AML-193 (cell line): ENCODE data around the gene IGSF21.

Source experiments
- DNase-seq, 2 experiments: peaks; one replicate each; lab custom pipeline; 2025; lab: John Stamatoyannopoulos, UW

The IGSF21 gene

DNA sequence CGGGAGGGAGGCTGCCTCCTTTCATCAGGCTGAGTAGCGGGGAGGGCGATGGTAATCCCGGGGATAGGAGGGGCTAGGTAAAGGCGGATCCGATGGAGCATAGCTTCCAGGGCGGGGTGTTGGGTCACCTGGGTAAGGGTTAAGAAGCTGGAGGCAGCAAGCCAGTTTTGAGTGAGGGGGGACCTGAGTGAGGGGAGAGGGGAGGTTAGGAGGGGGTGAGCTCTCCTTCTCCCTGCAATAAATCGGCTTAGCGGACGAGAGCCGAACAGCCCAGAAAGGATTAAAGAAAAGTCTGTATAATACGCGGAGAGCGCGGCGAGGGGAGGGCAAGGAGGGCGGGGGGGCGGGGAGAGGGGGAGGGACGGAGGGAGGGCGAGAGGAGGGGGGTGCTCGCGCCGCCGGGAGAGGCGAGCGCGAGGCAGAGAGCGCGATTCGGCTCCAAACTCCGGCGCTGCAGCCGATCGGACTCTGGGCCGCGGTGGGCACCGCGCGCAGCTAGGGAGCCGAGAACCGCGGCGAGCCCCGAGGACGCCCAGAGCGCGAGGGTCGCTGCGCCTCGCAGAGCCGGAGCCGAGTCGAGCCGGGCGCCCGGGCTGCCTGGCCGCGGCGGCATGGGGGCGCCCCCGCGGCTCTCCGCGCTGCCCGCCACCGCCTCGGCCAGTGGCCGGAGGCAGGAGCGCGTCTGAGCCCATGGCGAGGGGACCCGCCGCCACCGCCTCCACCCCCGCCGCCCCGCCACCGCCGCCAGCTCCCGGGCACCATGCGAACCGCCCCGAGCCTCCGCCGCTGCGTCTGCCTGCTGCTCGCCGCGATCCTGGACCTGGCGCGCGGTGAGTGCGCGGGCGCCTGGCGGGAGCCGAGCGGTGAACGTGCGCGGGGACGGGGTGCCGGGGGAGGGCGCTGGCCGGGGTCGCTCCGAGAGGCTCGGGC is at the start of gene IGSF21:
Gene IGSF21 (plus strand): TSS at position 430 of the 930 bp plus-strand sequence. CDS start 331 bp downstream, at position 761.
- no peak for DNase-seq

DNA sequence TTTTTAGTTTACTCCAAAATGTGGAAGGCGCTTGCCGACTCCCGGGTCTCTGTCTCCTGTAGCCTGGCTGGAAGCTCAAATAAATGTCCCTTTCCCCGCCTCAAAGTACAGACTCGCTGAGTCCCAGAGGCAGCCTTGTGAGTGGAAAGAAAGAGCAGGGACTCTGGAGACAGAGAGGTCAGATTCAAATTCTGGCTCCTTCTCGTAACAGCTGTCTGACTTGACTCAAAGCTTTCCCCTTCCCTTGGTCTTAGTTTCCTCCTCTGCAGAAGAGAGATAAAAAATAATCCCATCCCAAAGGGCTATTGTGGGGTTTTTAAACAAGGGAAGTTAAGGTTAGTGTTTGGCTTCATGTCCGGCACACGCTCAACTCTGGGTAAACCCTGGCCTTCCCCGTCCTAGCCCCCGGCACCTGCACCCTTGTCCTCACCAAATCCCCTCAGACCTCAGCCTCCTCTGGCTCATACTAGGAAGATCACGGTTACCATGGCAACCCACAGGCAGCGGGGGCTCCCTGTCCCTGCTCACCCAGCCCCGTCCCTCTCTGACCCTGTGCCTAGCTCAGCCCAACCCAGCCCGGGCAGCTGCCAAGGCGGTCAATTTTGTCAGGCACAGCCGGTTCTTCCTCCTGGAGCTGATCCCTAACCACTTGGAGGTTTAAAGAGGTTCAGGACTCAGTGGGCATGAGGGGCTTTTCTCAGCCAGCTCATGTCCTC is 49.2 kb upstream of the IGSF21 start:
- DNase-seq = no peak

DNA sequence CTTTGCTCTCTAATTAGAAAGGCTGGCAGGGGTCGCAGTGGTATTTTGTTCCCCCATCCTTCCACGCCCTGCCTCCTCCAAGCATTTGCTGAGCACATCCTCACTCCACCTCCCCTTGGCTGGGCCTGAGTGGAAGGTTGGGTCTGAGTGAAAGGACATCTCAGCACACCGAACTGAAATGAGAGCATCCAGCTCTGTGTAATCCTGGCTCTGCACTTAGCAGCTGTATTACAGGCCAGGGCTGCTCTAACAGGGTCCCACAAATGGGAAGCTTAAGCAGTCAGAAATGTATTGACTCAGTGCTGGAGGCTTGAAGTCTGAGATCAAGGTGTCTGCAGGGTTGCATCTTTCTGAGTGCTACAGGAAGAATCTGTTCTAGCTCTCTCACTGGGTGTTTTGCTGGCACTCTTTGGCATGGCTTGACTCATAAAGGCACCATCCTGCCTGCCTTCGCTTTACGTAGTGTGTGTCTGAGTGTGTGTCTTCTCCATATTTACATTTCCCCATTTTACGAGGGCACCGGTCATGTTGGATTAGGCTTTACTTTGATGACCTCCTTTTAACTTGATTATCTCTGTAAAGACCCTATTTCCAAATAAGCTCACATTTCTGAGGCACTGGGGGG is 48.5 kb upstream of the IGSF21 start:
- DNase-seq = no peak

DNA sequence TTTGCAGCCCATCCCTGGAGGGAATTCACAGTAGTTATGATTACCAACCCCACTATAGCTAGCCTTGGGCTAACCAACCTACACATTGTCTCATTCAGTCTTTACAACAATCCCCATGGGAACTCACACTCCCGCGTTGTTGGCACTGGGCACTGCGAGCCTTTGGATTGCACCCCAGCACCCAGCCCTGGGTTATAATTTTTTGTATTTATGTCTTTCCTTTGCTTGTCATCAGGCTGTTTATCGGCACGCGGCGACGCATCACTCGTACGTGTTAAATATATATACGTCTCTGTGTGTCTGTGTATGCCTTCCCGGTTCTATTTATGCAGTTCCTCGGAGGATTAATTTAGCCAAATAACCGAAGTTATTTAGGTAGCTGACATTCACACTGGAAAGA is 47.2 kb upstream of the IGSF21 start:
- no peak for DNase-seq

DNA sequence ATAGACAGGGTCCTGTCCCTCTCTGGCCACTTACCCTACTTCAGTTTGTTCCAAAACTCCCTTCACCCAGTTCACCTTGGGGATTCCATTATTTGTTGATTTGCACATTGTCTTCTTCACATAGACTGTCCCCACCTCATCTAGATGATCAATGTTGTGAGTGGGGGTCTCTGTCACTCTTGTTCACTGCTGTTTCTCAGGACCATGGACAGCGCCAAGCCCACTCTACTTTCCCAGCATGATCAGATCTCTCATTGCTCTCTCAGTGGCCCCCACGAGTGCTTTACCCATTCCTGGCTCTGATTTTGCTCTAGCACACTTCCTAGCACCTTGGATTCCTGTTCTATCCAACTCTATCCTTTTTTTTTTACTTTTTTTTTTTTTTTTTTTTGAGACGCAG is 45.4 kb upstream of the IGSF21 start:
- no peak for DNase-seq

DNA sequence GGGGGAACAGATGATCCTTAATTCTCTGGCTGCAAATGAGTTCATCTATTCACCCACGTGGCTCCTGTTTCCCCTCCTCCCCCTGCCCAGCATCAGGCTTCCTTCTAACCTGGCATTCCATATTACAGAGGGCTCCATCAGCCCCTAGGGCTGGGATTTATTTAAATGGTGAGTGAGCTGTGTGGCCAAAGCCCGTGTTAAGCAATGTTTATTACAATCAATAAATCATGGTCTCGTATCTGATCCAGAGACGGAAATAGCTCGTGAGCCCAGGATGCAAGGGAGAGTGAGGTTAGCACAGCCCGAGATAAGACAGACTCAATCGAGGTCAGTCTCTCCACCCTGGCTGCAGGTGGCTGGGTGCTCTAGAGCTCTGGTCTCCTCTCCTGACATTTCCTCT is 43.1 kb upstream of the IGSF21 start:
- DNase-seq = no peak

DNA sequence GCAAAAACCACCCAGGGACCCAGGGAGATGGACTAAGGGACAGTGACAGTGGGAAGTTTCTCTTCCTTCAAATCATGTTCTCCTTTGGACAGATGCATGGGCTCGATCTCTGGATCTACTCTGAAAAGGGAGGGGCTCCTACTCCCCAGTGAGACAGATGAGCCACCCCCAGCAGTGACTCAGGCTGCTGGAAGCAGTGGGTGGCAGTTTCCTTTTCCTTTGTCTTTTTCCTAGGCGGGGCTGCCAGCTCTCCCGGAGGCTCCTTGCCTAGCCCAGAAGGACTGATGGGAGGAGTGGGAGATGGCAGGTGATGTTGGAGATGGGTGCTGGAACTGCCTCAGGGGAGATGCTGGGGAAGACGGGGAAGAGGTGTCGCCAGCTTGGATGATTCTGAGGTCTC is 41.0 kb upstream of the IGSF21 start:
- DNase-seq = no peak

DNA sequence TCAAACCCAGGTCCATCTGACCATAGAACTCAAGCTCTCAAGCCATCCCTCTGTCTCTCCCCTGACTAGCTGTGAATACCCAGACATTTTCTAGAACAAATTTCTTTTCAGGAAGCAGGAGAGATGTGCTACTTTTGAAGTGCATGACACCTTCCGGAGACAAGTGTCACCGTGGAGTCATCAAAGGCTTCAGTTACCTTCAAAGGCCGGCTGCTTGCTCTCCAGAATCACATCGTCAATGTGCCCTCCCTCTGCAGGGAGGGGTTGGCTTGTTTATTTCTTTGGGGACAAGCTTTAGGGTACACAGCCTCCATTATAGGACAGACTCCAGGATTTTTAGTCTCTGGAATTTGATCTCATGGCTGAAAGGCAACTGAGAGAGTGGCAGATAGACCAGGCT is 37.7 kb upstream of the IGSF21 start:
- DNase-seq = no peak

DNA sequence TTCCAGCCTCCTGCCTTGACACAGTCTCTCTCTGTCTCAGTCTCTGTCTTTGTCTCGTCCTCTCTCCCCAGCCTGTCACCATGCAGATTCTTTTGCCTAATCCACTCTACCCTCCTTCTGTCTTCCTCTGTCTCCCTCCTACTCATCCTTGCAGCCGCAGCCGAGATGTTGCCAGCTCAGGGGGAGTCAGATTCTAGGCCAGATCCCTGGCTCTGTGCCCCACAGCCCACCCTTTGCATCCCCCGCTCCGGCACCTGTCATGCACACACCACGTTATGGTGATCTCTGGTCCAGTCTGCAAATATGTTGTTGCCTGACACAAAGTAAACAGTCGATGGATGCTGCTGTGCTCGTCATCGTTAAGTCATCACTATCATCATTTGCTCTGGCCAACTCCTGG is 35.5 kb upstream of the IGSF21 start:
- DNase-seq = no peak

DNA sequence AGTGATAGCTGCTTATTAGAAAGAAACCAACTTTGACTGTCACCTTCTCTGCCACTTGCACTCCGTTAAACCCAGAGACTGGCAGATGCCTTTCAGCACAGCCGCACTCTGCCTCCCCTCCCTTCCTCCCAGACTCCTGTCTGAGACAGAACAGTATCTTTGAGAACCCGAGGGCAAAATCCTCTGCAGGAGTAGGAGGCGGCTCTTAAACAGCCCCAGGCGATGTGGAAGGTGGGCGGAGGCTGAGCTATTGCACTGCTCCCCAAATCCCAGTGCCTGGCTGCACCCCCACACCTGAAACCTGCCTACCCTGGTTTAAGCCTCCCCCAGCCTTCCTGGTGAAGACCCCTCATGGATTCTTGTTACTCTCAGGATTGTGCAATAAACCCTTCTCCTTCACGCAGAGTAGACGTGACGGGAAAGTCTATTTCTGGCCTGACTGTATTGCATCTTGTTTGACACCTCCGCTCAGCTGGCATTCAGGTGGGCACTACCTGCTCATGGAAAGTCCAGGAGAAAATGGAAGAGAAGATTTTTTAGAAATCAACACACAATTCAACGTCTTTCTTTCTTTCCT is 34.4 kb upstream of the IGSF21 start:
- no peak for DNase-seq

DNA sequence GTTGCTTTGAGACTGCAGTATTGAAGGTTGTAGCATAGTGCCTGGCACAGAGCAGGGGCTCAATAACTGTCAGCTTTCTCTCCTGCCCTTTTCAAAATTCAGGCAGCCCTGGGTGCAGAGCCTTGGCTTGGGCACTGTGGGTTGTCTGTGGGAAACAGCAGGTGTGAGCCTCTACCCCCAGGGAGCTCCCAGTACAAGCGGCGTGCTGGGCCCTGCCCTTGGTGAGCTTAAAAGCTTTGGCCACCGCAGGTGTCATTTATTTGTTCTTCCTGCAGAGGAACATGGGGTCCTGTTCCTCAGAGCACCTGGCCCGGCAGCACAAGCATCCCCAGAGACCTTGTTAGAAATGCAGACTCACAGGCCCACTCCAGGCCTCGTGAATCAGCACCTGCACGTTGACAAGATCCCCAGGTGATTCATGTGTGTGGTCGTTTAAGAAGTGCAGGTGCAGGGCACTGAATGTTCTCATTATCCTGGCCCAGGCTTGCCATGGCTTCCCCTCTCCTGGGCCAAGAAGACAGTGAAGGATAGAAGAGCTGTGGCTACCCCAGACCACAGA is 29.9 kb upstream of the IGSF21 start:
- no peak for DNase-seq

DNA sequence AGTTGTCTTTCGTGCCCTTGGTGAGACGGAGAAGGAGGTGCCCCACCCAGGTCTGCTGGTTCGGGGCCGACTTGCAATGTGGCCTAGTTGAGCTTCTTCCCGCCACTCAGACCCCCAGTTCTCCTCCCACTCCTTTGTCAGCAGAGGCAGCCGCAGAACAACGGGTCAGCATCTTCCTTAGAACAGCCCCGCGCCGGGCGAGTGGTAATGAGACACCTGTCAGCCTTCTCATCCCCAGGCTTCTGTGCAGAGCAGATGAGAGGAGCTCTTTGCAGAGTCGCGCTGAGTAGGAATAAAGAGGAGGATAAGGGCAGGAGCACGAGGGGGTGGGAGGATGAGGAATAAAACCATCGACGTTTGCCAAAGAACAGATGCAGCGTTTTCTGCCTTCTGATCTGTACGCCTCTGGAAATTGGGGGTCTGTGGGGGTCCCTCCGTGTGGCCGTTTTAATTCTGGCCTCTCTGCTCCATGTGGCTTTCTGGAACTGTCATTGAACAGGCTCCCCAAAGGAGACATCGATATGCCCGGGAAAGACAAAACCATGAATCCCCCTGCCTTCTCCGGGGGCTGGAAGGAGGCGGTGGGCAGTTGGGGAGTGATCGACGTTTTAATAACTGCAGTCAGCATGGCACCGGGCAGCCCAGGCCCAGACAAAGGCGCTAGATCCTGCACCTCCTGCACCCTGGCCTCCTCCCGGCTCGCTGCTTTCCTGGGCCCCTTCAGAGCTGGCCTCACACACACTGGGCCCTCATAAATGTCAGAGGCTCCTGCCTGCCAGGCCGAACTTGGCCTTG is 27.5 kb upstream of the IGSF21 start:
- no peak for DNase-seq

DNA sequence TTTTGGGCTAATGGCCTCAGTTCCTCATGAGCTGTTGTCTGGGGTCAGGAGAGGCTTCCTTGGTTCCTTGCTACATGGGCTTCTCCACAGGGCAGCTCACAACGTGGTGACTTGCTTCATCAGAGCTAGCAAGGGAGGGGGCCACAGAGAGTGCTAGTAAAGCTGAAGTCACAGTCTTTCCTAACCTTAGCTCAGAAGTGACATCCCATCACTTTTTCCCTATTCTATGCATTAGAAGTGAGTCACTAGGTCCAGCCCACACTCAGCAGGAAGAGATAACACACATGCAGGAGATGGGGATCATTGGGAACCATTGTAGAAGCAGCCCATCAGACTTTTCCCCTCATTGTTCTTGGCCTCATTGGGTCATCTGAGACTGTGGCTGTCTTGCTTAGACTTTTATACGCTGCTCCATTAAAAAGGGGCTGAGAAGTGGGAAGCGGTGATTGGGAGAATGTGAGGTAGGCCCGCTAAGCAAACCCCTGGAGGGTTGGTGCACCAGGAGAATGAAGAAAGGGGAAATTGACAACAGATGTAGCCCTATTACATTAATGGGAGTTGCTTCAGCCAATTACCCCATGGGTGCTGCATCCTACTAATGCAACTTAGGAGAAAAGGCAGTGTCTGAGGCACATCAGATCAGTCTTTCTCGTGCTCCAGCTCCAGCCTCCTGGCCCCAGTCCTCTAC is 22.1 kb upstream of the IGSF21 start:
- no peak for DNase-seq

DNA sequence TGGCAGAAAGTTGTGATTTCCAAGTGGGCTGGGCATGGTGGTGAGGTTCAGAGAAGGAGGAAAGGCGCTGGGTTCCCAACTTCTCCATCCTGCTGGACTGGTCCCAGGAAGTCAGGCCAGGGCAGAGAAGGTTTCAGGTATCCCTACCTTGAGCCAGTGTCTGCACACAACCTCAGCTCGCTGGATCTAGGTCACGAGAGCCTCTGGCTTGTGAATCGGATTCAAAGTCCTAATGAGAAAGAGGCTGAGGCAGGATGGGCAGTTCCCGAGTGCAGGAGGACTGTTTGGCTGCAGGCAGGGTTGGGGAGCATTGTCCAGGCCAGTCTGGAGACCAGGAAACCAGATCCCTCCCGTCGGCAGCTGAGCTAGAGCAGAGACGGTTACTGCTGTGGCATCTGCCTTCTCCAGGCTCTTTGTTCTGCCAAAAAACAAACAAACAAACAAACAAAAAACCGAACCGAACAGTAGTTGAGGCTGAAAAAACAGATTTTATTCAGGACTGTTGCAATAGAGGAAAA is 19.5 kb upstream of the IGSF21 start:
- no peak for DNase-seq

DNA sequence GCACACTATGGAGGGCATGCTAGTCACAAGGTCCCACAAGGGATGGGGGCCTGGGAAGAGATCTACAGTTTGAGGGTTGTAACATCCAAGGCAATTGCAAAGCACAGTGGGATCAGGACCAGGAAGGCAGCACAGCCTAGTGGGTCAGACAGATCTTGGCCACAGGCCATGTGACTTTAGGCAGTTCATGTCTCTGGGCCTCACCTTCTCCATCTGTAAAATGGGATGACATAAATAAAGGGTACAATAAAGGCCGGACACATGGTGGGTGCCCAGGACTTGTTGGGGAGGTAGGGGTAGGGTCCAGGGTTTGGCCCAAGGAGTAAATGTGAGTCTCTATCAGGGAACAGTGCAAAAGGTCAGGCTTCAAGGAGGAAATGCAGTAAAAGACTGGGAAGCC is 18.1 kb upstream of the IGSF21 start:
- DNase-seq = no peak

DNA sequence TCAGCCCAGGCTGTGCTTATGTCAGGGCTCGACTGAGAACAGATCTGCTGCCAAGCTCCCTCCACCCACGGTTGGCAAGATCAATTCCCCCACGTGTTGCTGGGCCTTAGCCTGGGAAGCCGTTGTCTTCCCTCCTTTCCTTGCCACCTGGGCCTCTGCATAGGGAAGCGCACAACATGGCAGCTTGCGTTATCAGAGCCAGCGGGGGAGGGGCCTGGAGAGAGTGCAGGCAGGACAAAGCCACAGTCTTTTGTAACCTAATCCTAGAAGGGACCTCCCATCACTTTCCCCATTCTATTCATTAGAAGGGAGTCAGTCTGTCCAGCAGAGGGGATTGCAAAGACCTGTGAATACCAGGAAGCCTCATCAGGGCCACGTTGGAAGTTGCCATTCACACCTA is 17.0 kb upstream of the IGSF21 start:
- DNase-seq = no peak

DNA sequence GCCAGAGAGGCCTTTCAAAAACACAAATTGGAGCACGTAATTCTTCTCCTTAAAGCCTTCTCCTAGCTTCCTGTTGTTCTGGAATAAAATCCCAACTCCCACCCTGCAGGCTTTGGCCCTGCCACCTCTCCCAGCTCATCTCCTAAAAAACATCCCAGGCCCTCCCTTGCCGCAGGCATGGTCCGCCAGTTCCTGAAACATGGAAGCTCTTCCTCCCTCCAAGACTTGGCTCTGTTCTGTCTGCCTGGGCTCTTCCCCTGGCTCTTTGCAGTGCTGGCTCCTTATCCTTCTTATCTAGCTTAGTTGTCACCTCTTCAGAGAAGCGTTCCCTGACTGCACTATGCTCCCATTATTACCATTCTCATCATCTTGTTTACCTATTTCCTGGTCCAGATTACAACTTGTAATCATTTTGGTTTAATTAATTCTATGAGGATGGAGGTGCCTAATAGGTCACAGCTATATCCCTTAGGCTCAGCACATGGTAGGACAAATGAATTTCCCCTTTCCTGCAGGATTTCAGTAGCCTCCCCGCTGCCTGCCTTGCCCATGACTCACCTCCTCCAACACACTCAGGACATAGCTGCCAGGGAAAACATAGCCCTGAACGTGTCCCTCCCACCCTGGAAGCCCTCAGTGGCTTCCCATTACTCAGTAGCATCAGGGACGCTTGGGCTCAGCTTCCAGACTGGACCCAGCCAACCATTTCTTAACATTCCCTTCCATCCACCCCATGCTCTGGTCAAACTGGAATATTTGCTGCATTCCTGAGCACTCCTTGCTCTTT is 15.7 kb upstream of the IGSF21 start:
- DNase-seq = no peak

DNA sequence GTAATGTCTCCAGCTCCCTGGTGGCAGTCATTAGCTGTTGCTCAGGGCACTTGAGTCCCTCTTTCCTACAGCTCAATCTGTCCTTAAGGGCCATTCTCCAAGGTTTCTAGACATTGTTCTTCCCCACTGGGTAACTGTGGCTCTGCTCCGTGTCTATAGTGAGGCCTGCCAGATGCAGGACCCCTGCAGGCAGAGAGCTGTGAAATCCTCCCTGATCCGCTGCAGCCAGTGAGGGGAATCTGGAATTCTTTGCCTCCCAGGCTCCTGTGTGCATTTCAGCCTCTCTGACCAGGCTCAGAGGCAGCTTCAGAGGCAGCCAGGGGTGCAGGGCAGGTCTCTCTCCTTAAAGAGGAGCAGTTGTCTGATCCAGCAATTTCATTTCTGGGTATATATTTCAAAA is 14.4 kb upstream of the IGSF21 start:
- no peak for DNase-seq

DNA sequence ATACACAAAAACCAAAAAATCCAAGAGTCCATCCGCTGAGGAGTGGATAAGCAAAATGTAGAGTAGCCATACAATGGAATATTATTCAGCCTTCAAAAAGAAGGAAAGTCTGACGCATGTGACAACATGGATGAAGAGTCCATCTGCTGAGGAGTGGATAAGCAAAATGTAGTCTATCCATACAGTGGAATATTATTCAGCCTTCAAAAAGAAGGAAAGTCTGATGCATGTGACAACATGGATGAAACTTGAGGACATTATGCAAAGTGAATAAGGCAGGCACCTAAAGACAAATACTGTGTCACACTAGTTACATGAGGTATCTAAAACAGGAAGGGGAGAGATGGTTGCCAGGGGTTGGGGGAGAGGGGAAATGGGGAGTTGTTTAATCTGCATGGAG is 14.0 kb upstream of the IGSF21 start:
- DNase-seq = no peak

DNA sequence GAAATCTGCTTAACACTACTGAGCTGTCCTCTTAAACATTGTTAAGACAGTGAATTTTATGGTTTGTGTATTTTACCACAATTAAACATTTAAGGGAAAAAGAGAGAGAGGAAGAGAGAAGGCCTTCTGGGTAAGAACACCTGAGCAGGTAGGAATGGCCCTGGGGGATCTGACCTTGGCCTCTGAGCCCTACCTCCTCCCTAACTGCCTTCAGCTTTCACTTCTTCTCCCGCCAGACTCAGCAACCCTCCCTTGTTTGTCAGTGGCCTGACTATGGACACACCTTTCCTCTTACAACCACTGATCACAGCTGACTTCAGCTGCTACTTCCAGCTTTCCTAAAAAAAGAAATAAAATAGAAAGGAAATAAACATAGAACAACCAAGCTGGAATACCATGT is 13.5 kb upstream of the IGSF21 start:
- no peak for DNase-seq
